ENCODE measurements around the gene FCHO1.

DNA sequence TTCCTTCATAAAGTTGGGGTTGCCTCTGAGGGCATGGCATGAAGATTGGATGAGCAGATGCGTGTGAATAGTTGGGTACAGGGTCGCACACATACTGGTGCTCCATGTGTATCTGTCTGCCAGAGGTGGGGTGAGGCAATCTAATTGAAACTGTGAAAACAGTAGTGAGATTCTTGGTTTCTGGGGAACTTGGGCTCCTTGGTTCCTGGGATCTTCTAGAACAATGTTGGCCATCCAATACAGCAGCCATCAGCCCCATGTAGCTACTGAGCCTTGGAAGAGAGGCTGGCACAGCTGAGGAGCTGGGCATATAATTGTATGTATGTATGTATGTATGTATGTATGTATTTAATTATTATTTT lies 616 bp downstream of the FCHO1 start:
- TF ChIP-seq, protein P1, sequence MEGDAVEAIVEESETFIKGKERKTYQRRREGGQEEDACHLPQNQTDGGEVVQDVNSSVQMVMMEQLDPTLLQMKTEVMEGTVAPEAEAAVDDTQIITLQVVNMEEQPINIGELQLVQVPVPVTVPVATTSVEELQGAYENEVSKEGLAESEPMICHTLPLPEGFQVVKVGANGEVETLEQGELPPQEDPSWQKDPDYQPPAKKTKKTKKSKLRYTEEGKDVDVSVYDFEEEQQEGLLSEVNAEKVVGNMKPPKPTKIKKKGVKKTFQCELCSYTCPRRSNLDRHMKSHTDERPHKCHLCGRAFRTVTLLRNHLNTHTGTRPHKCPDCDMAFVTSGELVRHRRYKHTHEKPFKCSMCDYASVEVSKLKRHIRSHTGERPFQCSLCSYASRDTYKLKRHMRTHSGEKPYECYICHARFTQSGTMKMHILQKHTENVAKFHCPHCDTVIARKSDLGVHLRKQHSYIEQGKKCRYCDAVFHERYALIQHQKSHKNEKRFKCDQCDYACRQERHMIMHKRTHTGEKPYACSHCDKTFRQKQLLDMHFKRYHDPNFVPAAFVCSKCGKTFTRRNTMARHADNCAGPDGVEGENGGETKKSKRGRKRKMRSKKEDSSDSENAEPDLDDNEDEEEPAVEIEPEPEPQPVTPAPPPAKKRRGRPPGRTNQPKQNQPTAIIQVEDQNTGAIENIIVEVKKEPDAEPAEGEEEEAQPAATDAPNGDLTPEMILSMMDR (IDR thresholded peaks at IDR 0.05): no peak
- no peak for TF ChIP-seq POLR2A (IDR thresholded peaks at IDR 0.05)
